Measurements from ENCODE around the gene GJA4.

DNA sequence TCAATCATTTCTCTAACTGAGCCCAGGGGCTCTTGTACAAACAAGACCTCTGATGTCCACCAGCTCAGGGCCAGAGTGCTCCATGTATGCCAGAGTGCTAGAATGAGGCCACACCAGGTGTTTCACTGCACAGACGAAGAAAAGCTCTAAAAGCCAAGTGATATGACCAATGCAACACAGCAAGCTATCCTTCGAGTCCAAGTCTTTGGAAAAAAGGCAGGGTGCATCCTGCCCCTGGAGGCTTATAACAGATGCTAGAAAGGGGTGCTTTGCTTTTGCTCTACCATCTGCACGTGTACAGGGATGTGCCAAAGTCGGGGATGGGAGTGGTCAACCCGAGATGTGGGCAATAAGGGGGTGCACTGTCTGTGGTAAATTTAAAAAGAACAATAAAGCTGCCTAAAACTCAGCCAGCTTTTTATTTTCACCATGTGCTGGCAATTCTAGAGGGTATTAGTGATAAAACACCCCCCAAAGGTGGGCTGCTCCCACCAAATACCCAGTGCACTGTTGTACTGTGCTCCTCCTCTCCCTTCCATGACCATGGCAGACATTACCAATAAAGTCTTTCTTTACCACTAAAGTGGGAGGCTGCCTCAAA, 34.6 kb downstream of the GJA4 start:
- TF ChIP-seq CTCF (conservative IDR thresholded peaks at IDR 0.05 in 1 of 2, IDR thresholded peaks at IDR 0.05 in 1 of 2; ENCODE audit: low read depth in 1 of 2, low read length in 2 of 2), result no peak
- no peak for TF ChIP-seq EZH2 (IDR thresholded peaks at IDR 0.05; ENCODE audit: low read length, missing control alignments)

Data from fibroblast of lung (primary cell).